ENCODE measurements around the gene MRPS7. TPM values are rescaled to one million over a fixed set of nuclear protein-coding genes. Genes with fewer than 3 reads are reported as not detected.

Gene MRPS7
- total and polyA plus RNA-seq, 10 of the 15 experiments (the other 5 are each of a cell fraction or from before 2014, with no cell fraction given): 88.4 to 217 (median 109) TPM

DNA sequence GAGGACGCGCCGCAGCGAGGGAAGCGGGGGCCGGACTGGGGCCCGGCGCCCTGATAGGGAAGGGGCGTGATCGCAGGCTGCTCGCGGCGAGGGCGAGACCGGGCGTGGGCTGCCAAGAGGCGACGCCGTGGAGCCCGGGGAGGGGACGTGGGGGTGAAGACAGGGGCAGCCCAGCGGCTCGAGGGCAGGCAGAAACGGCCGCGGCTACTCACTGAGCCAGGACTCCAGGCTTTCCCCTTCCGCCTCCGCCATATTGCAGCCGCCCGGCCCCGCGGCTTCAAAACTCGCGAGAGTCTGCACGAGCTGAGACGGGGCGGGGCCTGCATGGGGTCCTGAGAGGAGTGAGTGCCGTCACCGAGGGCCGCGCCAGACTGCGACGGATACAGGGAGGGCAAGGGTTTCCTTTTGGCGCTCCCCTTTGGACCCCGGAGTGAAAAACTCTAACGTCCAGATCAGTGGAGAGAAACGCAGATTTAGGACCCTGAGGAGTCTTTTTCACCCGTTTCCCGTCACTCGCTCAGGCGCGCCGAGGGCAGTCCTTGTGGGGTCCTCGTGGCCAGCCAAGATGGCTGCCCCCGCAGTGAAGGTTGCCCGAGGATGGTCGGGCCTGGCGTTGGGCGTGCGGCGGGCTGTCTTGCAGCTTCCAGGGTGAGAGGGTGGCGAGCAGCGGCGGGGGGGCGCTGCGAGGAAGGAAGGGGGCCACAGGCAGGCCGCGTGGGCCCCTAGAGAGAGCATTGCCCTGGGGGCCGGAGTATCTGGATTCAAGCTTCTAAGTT is at the start of gene MRPS7, which contains the start of gene GGA3 (continued):
- TF ChIP-seq, protein P1, sequence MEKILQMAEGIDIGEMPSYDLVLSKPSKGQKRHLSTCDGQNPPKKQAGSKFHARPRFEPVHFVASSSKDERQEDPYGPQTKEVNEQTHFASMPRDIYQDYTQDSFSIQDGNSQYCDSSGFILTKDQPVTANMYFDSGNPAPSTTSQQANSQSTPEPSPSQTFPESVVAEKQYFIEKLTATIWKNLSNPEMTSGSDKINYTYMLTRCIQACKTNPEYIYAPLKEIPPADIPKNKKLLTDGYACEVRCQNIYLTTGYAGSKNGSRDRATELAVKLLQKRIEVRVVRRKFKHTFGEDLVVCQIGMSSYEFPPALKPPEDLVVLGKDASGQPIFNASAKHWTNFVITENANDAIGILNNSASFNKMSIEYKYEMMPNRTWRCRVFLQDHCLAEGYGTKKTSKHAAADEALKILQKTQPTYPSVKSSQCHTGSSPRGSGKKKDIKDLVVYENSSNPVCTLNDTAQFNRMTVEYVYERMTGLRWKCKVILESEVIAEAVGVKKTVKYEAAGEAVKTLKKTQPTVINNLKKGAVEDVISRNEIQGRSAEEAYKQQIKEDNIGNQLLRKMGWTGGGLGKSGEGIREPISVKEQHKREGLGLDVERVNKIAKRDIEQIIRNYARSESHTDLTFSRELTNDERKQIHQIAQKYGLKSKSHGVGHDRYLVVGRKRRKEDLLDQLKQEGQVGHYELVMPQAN (conservative IDR thresholded peaks at IDR 0.05): peak; percentile 73
- TF ChIP-seq TAF1 (IDR thresholded peaks at IDR 0.05; ENCODE audit: borderline replicate concordance, low read depth, low read length): peak; percentile 91
- TF ChIP-seq DPF2 (IDR thresholded peaks at IDR 0.05): 0 out of 2 replicates have a peak, but pooled peaks have one; percentile 8
- no peak for TF ChIP-seq ZNF217 (IDR thresholded peaks at IDR 0.05)
- TF ChIP-seq, protein P2, sequence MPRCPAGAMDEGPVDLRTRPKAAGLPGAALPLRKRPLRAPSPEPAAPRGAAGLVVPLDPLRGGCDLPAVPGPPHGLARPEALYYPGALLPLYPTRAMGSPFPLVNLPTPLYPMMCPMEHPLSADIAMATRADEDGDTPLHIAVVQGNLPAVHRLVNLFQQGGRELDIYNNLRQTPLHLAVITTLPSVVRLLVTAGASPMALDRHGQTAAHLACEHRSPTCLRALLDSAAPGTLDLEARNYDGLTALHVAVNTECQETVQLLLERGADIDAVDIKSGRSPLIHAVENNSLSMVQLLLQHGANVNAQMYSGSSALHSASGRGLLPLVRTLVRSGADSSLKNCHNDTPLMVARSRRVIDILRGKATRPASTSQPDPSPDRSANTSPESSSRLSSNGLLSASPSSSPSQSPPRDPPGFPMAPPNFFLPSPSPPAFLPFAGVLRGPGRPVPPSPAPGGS (IDR thresholded peaks at IDR 0.05; ENCODE audit: borderline replicate concordance, insufficient read depth, low read depth, low read length, poor library complexity, severe bottlenecking): peak; percentile 19
- no peak for TF ChIP-seq PAX8 (IDR thresholded peaks at IDR 0.05)
- peak; percentile 28; the same call in 1 of the 2 replicates for TF ChIP-seq MTA2 (IDR thresholded peaks at IDR 0.05; ENCODE audit: low read depth)
- peak; percentile 95 for TF ChIP-seq NBN (IDR thresholded peaks at IDR 0.05)
- TF ChIP-seq RB1 (IDR thresholded peaks at IDR 0.05; ENCODE audit: borderline replicate concordance): peak; percentile 95; the same call in 1 of the 2 replicates
- TF ChIP-seq MYC (IDR thresholded peaks at IDR 0.05; ENCODE audit: insufficient read depth, insufficient read length, insufficient replicate concordance, low read length, severe bottlenecking): peak; percentile 94
- TF ChIP-seq CREB1 (IDR thresholded peaks at IDR 0.05; ENCODE audit: low read depth): peak; percentile 83
- peak; percentile 71 for TF ChIP-seq POLR2AphosphoS2 (IDR thresholded peaks at IDR 0.05; ENCODE audit: low read depth, low read length)
- peak; percentile 80 for TF ChIP-seq LARP7 (IDR thresholded peaks at IDR 0.05)
- TF ChIP-seq PML (IDR thresholded peaks at IDR 0.05; ENCODE audit: low read length): peak; percentile 95
- TF ChIP-seq SMAD1 (IDR thresholded peaks at IDR 0.05; ENCODE audit: low read depth, partially characterized antibody): peak; percentile 37
- peak; percentile 53; the same call in 1 of the 2 replicates for TF ChIP-seq SMARCA5 (IDR thresholded peaks at IDR 0.05)
- TF ChIP-seq, protein P3, sequence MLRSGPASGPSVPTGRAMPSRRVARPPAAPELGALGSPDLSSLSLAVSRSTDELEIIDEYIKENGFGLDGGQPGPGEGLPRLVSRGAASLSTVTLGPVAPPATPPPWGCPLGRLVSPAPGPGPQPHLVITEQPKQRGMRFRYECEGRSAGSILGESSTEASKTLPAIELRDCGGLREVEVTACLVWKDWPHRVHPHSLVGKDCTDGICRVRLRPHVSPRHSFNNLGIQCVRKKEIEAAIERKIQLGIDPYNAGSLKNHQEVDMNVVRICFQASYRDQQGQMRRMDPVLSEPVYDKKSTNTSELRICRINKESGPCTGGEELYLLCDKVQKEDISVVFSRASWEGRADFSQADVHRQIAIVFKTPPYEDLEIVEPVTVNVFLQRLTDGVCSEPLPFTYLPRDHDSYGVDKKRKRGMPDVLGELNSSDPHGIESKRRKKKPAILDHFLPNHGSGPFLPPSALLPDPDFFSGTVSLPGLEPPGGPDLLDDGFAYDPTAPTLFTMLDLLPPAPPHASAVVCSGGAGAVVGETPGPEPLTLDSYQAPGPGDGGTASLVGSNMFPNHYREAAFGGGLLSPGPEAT (IDR thresholded peaks at IDR 0.05; ENCODE audit: low read depth): peak; percentile 97
- 0 out of 4 replicates have a peak, but pooled peaks of 1 of the 2 experiments have one; percentile 12 for TF ChIP-seq EP300 (IDR thresholded peaks at IDR 0.05; ENCODE audit: borderline replicate concordance in 1 of 2, control insufficient read depth in 1 of 2, low read depth in 2 of 2, low read length in 2 of 2)
- peak; percentile 48 for TF ChIP-seq HDGF (IDR thresholded peaks at IDR 0.05)
- TF ChIP-seq, protein P4, sequence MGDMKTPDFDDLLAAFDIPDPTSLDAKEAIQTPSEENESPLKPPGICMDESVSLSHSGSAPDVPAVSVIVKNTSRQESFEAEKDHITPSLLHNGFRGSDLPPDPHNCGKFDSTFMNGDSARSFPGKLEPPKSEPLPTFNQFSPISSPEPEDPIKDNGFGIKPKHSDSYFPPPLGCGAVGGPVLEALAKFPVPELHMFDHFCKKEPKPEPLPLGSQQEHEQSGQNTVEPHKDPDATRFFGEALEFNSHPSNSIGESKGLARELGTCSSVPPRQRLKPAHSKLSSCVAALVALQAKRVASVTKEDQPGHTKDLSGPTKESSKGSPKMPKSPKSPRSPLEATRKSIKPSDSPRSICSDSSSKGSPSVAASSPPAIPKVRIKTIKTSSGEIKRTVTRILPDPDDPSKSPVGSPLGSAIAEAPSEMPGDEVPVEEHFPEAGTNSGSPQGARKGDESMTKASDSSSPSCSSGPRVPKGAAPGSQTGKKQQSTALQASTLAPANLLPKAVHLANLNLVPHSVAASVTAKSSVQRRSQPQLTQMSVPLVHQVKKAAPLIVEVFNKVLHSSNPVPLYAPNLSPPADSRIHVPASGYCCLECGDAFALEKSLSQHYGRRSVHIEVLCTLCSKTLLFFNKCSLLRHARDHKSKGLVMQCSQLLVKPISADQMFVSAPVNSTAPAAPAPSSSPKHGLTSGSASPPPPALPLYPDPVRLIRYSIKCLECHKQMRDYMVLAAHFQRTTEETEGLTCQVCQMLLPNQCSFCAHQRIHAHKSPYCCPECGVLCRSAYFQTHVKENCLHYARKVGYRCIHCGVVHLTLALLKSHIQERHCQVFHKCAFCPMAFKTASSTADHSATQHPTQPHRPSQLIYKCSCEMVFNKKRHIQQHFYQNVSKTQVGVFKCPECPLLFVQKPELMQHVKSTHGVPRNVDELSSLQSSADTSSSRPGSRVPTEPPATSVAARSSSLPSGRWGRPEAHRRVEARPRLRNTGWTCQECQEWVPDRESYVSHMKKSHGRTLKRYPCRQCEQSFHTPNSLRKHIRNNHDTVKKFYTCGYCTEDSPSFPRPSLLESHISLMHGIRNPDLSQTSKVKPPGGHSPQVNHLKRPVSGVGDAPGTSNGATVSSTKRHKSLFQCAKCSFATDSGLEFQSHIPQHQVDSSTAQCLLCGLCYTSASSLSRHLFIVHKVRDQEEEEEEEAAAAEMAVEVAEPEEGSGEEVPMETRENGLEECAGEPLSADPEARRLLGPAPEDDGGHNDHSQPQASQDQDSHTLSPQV (IDR thresholded peaks at IDR 0.05): peak; percentile 94
- TF ChIP-seq NR2C1 (IDR thresholded peaks at IDR 0.05): no peak; the same call in 1 of the 2 replicates
